PC-9 (cell line): ENCODE data around the gene ZNF322.

ENCODE experiments used
- CTCF ChIP-seq: fragments of 200-600 bp; sonication (generic); conservative IDR thresholded peaks from 2 replicates; pipeline ENCODE4 v1.6.1; 2017; ENCODE audit warnings: mixed run types, antibody characterized with exemption, mild to moderate bottlenecking, moderate library complexity
- EZH2 ChIP-seq: fragments of 200-600 bp; sonication (generic); IDR thresholded peaks from 2 replicates; pipeline ENCODE4 v1.8.0; 2017; ENCODE audit warnings: antibody characterized with exemption, low read depth

GRCh38 chr6:26613689-26614683 is 45.6 kb downstream of the ZNF322 start:
- TF ChIP-seq CTCF: no peak
- no peak for TF ChIP-seq EZH2
